Measurements from ENCODE around the gene ERICH6B. TPM values are rescaled to one million over a fixed set of nuclear protein-coding genes. Genes with fewer than 3 reads are reported as not detected.

ERICH6B gene
- total and polyA plus RNA-seq, 3 donors from 2014 or later = 2.4 to 6.9 (median 2.4) TPM

GRCh38 chr13:45548281-45548680 lies 67.3 kb downstream of the ERICH6B start:
- TF ChIP-seq, protein P1, sequence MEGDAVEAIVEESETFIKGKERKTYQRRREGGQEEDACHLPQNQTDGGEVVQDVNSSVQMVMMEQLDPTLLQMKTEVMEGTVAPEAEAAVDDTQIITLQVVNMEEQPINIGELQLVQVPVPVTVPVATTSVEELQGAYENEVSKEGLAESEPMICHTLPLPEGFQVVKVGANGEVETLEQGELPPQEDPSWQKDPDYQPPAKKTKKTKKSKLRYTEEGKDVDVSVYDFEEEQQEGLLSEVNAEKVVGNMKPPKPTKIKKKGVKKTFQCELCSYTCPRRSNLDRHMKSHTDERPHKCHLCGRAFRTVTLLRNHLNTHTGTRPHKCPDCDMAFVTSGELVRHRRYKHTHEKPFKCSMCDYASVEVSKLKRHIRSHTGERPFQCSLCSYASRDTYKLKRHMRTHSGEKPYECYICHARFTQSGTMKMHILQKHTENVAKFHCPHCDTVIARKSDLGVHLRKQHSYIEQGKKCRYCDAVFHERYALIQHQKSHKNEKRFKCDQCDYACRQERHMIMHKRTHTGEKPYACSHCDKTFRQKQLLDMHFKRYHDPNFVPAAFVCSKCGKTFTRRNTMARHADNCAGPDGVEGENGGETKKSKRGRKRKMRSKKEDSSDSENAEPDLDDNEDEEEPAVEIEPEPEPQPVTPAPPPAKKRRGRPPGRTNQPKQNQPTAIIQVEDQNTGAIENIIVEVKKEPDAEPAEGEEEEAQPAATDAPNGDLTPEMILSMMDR (IDR thresholded peaks at IDR 0.05) = no peak
- TF ChIP-seq POLR2A (IDR thresholded peaks at IDR 0.05) = no peak
- WGBS, 2 donors = 53 to 72% methylated on average over 4 to 6 of the region's 6 CpGs
- no peaks in the 10 kb centered on the region for H3K27me3 ChIP-seq

DNA sequence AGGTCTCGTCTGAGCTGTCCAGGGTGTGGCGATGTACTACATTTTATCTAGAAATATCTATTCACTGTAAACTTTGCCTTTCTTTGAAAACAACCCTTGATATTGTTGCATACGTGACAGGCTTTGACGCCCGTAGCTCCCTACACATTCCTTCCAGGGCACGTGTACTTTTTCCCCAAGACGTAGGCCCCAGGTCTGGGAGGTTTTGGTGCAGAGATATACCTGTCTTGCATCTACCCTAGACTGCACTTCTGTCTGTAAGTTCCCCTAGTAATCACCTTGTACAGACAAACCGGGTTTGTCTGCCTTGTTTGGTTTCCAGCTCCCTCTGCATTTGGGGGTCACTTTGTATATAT lies 69.2 kb downstream of the ERICH6B start:
- 62 to 74% methylated on average over 8 of the region's 8 CpGs for WGBS, 2 donors
- Histone ChIP-seq H3K27ac (no peak overlapping the region), H3K4me3 (no peak overlapping the region), H3K36me3 (ENCODE audit: low read depth, missing control alignments) (no peaks in the 10 kb centered on the region), H3K4me1 (no peaks in the 10 kb centered on the region), H3K9me3 (no peaks in the 10 kb centered on the region), H3K27me3 (no peaks in the 10 kb centered on the region)
- no peak for DNase-seq
- TF ChIP-seq POLR2A (IDR thresholded peaks at IDR 0.05) = no peak
- TF ChIP-seq, protein P1 (IDR thresholded peaks at IDR 0.05) = no peak
- intact Hi-C loops (cut with DNase I; ENCODE audit: low total_unique reads) = no loop called here

More at GRCh38 chr13:45548281-45548680, 67.3 kb downstream of the ERICH6B start:
- Histone ChIP-seq H3K27ac (no peak overlapping the region), H3K4me3 (no peak overlapping the region), H3K36me3 (ENCODE audit: low read depth, missing control alignments) (no peaks in the 10 kb centered on the region), H3K9me3 (no peaks in the 10 kb centered on the region), H3K4me1 (no peaks in the 10 kb centered on the region)
- no peak for DNase-seq
- intact Hi-C loops (cut with DNase I; ENCODE audit: low total_unique reads) = no loop called here

DNA sequence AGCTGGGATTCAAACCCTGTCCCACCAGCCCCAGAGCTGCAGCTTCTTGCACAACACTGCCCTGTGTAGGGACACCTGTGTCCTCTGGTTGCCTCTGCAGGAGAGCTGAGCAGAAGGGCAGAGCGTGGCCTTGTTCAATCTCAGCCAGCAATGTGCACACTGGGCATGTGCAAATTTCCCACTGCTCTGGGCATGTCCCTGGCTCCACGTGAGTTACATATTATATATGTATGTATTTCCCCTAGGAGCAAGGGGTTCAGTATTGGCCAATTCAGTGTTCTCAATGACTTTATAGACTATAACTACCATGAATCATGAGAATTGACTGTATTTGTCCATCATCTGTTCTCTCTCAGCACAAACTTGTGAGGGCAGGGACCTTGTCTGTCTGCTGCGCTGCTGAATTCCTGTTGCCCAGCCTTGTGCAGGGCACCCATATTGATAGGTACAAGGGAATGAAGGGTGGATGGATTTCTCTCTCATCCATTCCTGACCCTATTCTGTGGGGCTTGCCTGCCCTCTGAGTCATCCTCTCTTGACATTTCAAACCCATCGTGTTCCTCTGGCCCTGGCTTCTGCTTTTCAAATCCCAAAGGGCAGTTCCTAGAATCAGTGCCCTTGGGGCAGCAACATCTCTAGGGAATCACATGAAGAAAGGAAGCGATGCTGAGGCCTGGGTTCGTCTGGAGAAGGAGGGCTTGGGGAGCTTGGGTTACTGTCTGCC lies 69.7 kb downstream of the ERICH6B start:
- no peak for TF ChIP-seq POLR2A (IDR thresholded peaks at IDR 0.05)
- TF ChIP-seq, protein P1 (IDR thresholded peaks at IDR 0.05) = no peak
- Histone ChIP-seq H3K36me3 (ENCODE audit: low read depth, missing control alignments) (no peaks in the 10 kb centered on the region), H3K9me3 (no peaks in the 10 kb centered on the region), H3K27ac (no peak overlapping the region), H3K27me3 (no peaks in the 10 kb centered on the region), H3K4me3 (no peak overlapping the region), H3K4me1 (no peaks in the 10 kb centered on the region)
- no peak for DNase-seq
- WGBS, 2 donors = 65 to 78% methylated on average over 5 to 6 of the region's 6 CpGs
- intact Hi-C loops (cut with DNase I; ENCODE audit: low total_unique reads) = no loop called here

- 93 to 94% methylated on average over 2 of the region's 2 CpGs for WGBS, 2 donors
- Histone ChIP-seq H3K27me3 (no peaks in the 10 kb centered on the region), H3K9me3 (no peaks in the 10 kb centered on the region), H3K4me3 (no peak overlapping the region), H3K4me1 (no peaks in the 10 kb centered on the region), H3K27ac (no peak overlapping the region), H3K36me3 (ENCODE audit: low read depth, missing control alignments) (no peaks in the 10 kb centered on the region)
- no peak for DNase-seq
- TF ChIP-seq, protein P1 (IDR thresholded peaks at IDR 0.05) = no peak
- no peak for TF ChIP-seq POLR2A (IDR thresholded peaks at IDR 0.05)
- intact Hi-C loops (cut with DNase I; ENCODE audit: low total_unique reads) = no loop called here
Measured at GRCh38 chr13:45544520-45544919, 71.0 kb downstream of the ERICH6B start.

GRCh38 chr13:45542878-45543277 lies 72.7 kb downstream of the ERICH6B start:
- whole genome bisulfite sequencing, 2 donors = 87 to 89% methylated on average over 3 to 5 of the region's 5 CpGs
- DNase-seq = no peak
- no peaks in the 10 kb centered on the region for H3K27me3 ChIP-seq

More at GRCh38 chr13:45542878-45543277, 72.7 kb downstream of the ERICH6B start:
- TF ChIP-seq POLR2A (IDR thresholded peaks at IDR 0.05) = no peak
- TF ChIP-seq, protein P1 (IDR thresholded peaks at IDR 0.05) = no peak
- no peak overlapping the region for H3K4me3 ChIP-seq
- H3K27ac ChIP-seq = no peak overlapping the region
- H3K36me3 ChIP-seq (ENCODE audit: low read depth, missing control alignments) = no peaks in the 10 kb centered on the region
- H3K4me1 ChIP-seq = no peaks in the 10 kb centered on the region
- no peaks in the 10 kb centered on the region for H3K9me3 ChIP-seq
- intact Hi-C loops (cut with DNase I; ENCODE audit: low total_unique reads) = no loop called here

Measured in testis (tissue), 3 donors.